Esophagus mucosa (tissue), 1 donor: Measurements from ENCODE around the gene VGLL2. TPM values are rescaled to one million over a fixed set of nuclear protein-coding genes. Genes with fewer than 3 reads are reported as not detected.

ENCODE experiments used
- total RNA-seq: library from RNA; stranded (reverse); gene quantifications from one replicate; pipeline ENCODE4 v1.2.4, GENCODE V29; 2023
- donor health status: DM: yes; HTN: yes; CAD: no.

Gene VGLL2
- total RNA-seq, 1 donor from 2014 or later = not detected

Other genes starting within 250 kb of the VGLL2 start
- gene ROS1, start 160.4 kb downstream of the VGLL2 start, total RNA-seq = 0.04 TPM
- 9.5 TPM for gene DCBLD1, start 217.1 kb downstream of the VGLL2 start, total RNA-seq